ENCODE results near the gene IL4R.

The IL4R gene

GRCh38 chr16:27389272-27389961 lies 75.6 kb downstream of the IL4R start:
- Histone ChIP-seq H2BK12ac (ENCODE audit: low read length) (no peak overlapping the region), H4K91ac (ENCODE audit: low read depth, low read length, poor library complexity) (no peak overlapping the region), H3K18ac (ENCODE audit: low read length) (no peak overlapping the region), H2BK15ac (ENCODE audit: low read length) (no peak overlapping the region), H2BK5ac (ENCODE audit: low read length) (no peak overlapping the region), H3K4me3 (ENCODE audit: low read length in 2 of 2) (no peak overlapping the region), H3K9me3 (replicated peaks in 1 of 2; ENCODE audit: control insufficient read depth in 2 of 2, insufficient read depth in 1 of 2, low read depth in 1 of 2, low read length in 2 of 2) (no peaks in the 10 kb centered on the region), H3K36me3 (replicated peaks in 1 of 2; ENCODE audit: control insufficient read depth in 2 of 2, insufficient read depth in 2 of 2, low read length in 2 of 2) (no peaks in the 10 kb centered on the region), H2BK120ac (ENCODE audit: low read depth, low read length) (no peak overlapping the region), H2AK5ac (ENCODE audit: low read depth, low read length) (no peak overlapping the region), H3K23ac (ENCODE audit: low read depth, low read length, poor library complexity) (no peak overlapping the region), H3K27me3 (ENCODE audit: control insufficient read depth in 3 of 3, insufficient read depth in 3 of 3, low read depth in 1 of 3, low read length in 3 of 3) (no peaks in the 10 kb centered on the region), H4K8ac (ENCODE audit: low read depth, low read length) (no peak overlapping the region), H3K4ac (ENCODE audit: low read length) (no peak overlapping the region), H3K4me1 (ENCODE audit: control insufficient read depth in 2 of 2, insufficient read depth in 1 of 2, low read depth in 1 of 2, low read length in 2 of 2) (no peaks in the 10 kb centered on the region), H3K9ac (ENCODE audit: low read depth, low read length, poor library complexity) (no peak overlapping the region), H3K14ac (ENCODE audit: low read length) (no peak overlapping the region), H2AFZ (ENCODE audit: low read length) (no peak overlapping the region), H3K4me2 (ENCODE audit: insufficient read depth, low read length, poor library complexity, severe bottlenecking) (no peak overlapping the region), H3K79me1 (ENCODE audit: low read depth, low read length) (no peaks in the 10 kb centered on the region), H3K27ac (replicated peaks; ENCODE audit: low read length) (no peak overlapping the region)
- DNase-seq (ENCODE audit: low spot score) = no peak
- no CpG with 5 or more reads among the region's 8 CpGs for WGBS, 2 donors (ENCODE audit: extremely low coverage in 2 of 2, insufficient read length in 2 of 2, insufficient replicate concordance in 1 of 2)

DNA sequence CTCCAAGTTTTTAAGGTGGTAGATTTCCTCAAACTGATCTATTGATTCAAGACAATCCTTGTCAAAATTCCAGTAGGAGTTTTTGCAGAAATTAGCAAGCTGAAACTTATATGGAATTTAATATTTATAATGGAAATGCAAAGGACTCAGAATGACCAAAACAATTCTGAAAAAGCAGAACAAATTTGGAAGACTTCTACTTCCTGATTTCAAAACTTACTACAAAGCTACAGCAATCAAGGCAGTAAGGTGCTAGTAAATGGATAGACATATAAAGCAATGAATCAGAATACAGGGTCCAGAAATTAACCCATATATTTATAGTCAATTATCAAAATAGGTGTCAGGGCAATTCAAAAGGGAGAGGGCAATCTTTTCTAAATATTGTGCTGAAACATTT lies 76.4 kb downstream of the IL4R start:
- H3K9me3 ChIP-seq (replicated peaks in 1 of 2; ENCODE audit: control insufficient read depth in 2 of 2, insufficient read depth in 1 of 2, low read depth in 1 of 2, low read length in 2 of 2) = no peaks in the 10 kb centered on the region
- no peak overlapping the region for H2AFZ ChIP-seq (ENCODE audit: low read length)
- H3K4me1 ChIP-seq (ENCODE audit: control insufficient read depth in 2 of 2, insufficient read depth in 1 of 2, low read depth in 1 of 2, low read length in 2 of 2) = no peaks in the 10 kb centered on the region
- H4K8ac ChIP-seq (ENCODE audit: low read depth, low read length) = no peak overlapping the region
- H3K79me1 ChIP-seq (ENCODE audit: low read depth, low read length) = no peaks in the 10 kb centered on the region
- no peak overlapping the region for H2BK5ac ChIP-seq (ENCODE audit: low read length)
- H3K4ac ChIP-seq (ENCODE audit: low read length) = no peak overlapping the region
- no peak overlapping the region for H3K14ac ChIP-seq (ENCODE audit: low read length)
- no peak overlapping the region for H3K4me2 ChIP-seq (ENCODE audit: insufficient read depth, low read length, poor library complexity, severe bottlenecking)
- H2BK15ac ChIP-seq (ENCODE audit: low read length) = no peak overlapping the region
- no peak overlapping the region for H4K91ac ChIP-seq (ENCODE audit: low read depth, low read length, poor library complexity)
- no peak overlapping the region for H3K23ac ChIP-seq (ENCODE audit: low read depth, low read length, poor library complexity)
- H3K27ac ChIP-seq (replicated peaks; ENCODE audit: low read length) = no peak overlapping the region
- H3K36me3 ChIP-seq (replicated peaks in 1 of 2; ENCODE audit: control insufficient read depth in 2 of 2, insufficient read depth in 2 of 2, low read length in 2 of 2) = no peaks in the 10 kb centered on the region
- no peak overlapping the region for H3K4me3 ChIP-seq (ENCODE audit: low read length in 2 of 2)
- no peak overlapping the region for H3K9ac ChIP-seq (ENCODE audit: low read depth, low read length, poor library complexity)
- no peak overlapping the region for H2AK5ac ChIP-seq (ENCODE audit: low read depth, low read length)
- no peaks in the 10 kb centered on the region for H3K27me3 ChIP-seq (ENCODE audit: control insufficient read depth in 3 of 3, insufficient read depth in 3 of 3, low read depth in 1 of 3, low read length in 3 of 3)
- H2BK120ac ChIP-seq (ENCODE audit: low read depth, low read length) = no peak overlapping the region
- no peak overlapping the region for H3K18ac ChIP-seq (ENCODE audit: low read length)
- no peak overlapping the region for H2BK12ac ChIP-seq (ENCODE audit: low read length)
- DNase-seq (ENCODE audit: low spot score) = no peak

- H3K79me1 ChIP-seq (ENCODE audit: low read depth, low read length) = no peaks in the 10 kb centered on the region
- H3K18ac ChIP-seq (ENCODE audit: low read length) = no peak overlapping the region
- H3K9ac ChIP-seq (ENCODE audit: low read depth, low read length, poor library complexity) = no peak overlapping the region
- no peaks in the 10 kb centered on the region for H3K4me1 ChIP-seq (ENCODE audit: control insufficient read depth in 2 of 2, insufficient read depth in 1 of 2, low read depth in 1 of 2, low read length in 2 of 2)
- no peak overlapping the region for H3K27ac ChIP-seq (replicated peaks; ENCODE audit: low read length)
- no peak overlapping the region for H2BK120ac ChIP-seq (ENCODE audit: low read depth, low read length)
- H3K9me3 ChIP-seq (replicated peaks in 1 of 2; ENCODE audit: control insufficient read depth in 2 of 2, insufficient read depth in 1 of 2, low read depth in 1 of 2, low read length in 2 of 2) = no peaks in the 10 kb centered on the region
- no peak overlapping the region for H3K4ac ChIP-seq (ENCODE audit: low read length)
- no peak overlapping the region for H3K4me3 ChIP-seq (ENCODE audit: low read length in 2 of 2)
- H3K14ac ChIP-seq (ENCODE audit: low read length) = no peak overlapping the region
- H2BK15ac ChIP-seq (ENCODE audit: low read length) = no peak overlapping the region
- no peaks in the 10 kb centered on the region for H3K36me3 ChIP-seq (replicated peaks in 1 of 2; ENCODE audit: control insufficient read depth in 2 of 2, insufficient read depth in 2 of 2, low read length in 2 of 2)
- no peak overlapping the region for H2BK12ac ChIP-seq (ENCODE audit: low read length)
- WGBS, 2 donors (ENCODE audit: extremely low coverage in 2 of 2, insufficient read length in 2 of 2, insufficient replicate concordance in 1 of 2) = no CpG with 5 or more reads among the region's 1 CpG
- H4K8ac ChIP-seq (ENCODE audit: low read depth, low read length) = no peak overlapping the region
- no peak overlapping the region for H4K91ac ChIP-seq (ENCODE audit: low read depth, low read length, poor library complexity)
- H2BK5ac ChIP-seq (ENCODE audit: low read length) = no peak overlapping the region
- no peak overlapping the region for H3K4me2 ChIP-seq (ENCODE audit: insufficient read depth, low read length, poor library complexity, severe bottlenecking)
- H2AK5ac ChIP-seq (ENCODE audit: low read depth, low read length) = no peak overlapping the region
- no peak overlapping the region for H3K23ac ChIP-seq (ENCODE audit: low read depth, low read length, poor library complexity)
- no peaks in the 10 kb centered on the region for H3K27me3 ChIP-seq (ENCODE audit: control insufficient read depth in 3 of 3, insufficient read depth in 3 of 3, low read depth in 1 of 3, low read length in 3 of 3)
- H2AFZ ChIP-seq (ENCODE audit: low read length) = no peak overlapping the region
- no peak for DNase-seq (ENCODE audit: low spot score)
Measured at GRCh38 chr16:27392671-27393070, 78.9 kb downstream of the IL4R start.

DNA sequence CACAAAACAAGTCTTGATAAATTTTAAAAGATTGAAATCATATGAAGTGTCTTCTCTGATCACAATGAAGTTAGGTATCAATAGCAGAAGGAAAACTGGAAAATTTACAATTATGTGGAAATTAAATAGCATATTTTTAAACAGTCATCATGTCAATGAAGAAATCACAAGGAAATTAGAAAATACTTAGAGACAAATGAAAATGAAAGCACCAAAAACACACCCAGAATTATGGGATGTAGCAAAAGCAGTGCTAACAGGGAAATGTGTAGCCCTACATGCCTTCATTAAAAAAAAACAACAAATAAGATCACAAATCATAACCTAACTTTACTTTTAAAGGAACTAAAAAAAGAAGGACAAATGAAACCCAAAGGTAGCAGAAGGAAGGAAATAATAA lies 80.7 kb downstream of the IL4R start:
- Histone ChIP-seq H4K91ac (ENCODE audit: low read depth, low read length, poor library complexity) (no peak overlapping the region), H3K14ac (ENCODE audit: low read length) (no peak overlapping the region), H2BK120ac (ENCODE audit: low read depth, low read length) (no peak overlapping the region), H3K4me1 (ENCODE audit: control insufficient read depth in 2 of 2, insufficient read depth in 1 of 2, low read depth in 1 of 2, low read length in 2 of 2) (no peaks in the 10 kb centered on the region), H3K27me3 (ENCODE audit: control insufficient read depth in 3 of 3, insufficient read depth in 3 of 3, low read depth in 1 of 3, low read length in 3 of 3) (no peaks in the 10 kb centered on the region), H3K23ac (ENCODE audit: low read depth, low read length, poor library complexity) (no peak overlapping the region), H3K18ac (ENCODE audit: low read length) (no peak overlapping the region), H2BK12ac (ENCODE audit: low read length) (no peak overlapping the region), H4K8ac (ENCODE audit: low read depth, low read length) (no peak overlapping the region), H3K36me3 (replicated peaks in 1 of 2; ENCODE audit: control insufficient read depth in 2 of 2, insufficient read depth in 2 of 2, low read length in 2 of 2) (no peaks in the 10 kb centered on the region), H2AK5ac (ENCODE audit: low read depth, low read length) (no peak overlapping the region), H3K4ac (ENCODE audit: low read length) (no peak overlapping the region), H2AFZ (ENCODE audit: low read length) (no peak overlapping the region), H2BK5ac (ENCODE audit: low read length) (no peak overlapping the region), H3K9ac (ENCODE audit: low read depth, low read length, poor library complexity) (no peak overlapping the region), H3K9me3 (replicated peaks in 1 of 2; ENCODE audit: control insufficient read depth in 2 of 2, insufficient read depth in 1 of 2, low read depth in 1 of 2, low read length in 2 of 2) (no peaks in the 10 kb centered on the region), H3K4me3 (ENCODE audit: low read length in 2 of 2) (no peak overlapping the region), H2BK15ac (ENCODE audit: low read length) (no peak overlapping the region), H3K4me2 (ENCODE audit: insufficient read depth, low read length, poor library complexity, severe bottlenecking) (no peak overlapping the region), H3K79me1 (ENCODE audit: low read depth, low read length) (no peaks in the 10 kb centered on the region), H3K27ac (replicated peaks; ENCODE audit: low read length) (no peak overlapping the region)
- DNase-seq (ENCODE audit: low spot score) = no peak
